Stomach smooth muscle (tissue), 2 donors: ENCODE results near the gene NAA40.

Experiments used
- H3K27ac ChIP-seq: one replicate; pipeline ENCODE4 v1.7.0; 2013; ENCODE audit warnings: mild to moderate bottlenecking, low read length, inconsistent platforms
- H3K27me3 ChIP-seq, 2 donors: one replicate each; pipeline ENCODE4 v1.7.0; 2013; ENCODE audit warnings: low read length in 2 of 2; ENCODE audit not compliant: insufficient read depth in 2 of 2, control insufficient read depth in 1 of 2
- H3K36me3 ChIP-seq, 2 donors: one replicate each; pipeline ENCODE4 v1.7.0; 2013; ENCODE audit warnings: low read length in 2 of 2; ENCODE audit not compliant: control insufficient read depth in 2 of 2, insufficient read depth in 2 of 2
- H3K4me1 ChIP-seq: one replicate; pipeline ENCODE4 v1.7.0; 2013; ENCODE audit warnings: low read length; ENCODE audit not compliant: control insufficient read depth, insufficient read depth
- H3K4me3 ChIP-seq, 2 donors: one replicate each; pipeline ENCODE4 v1.7.0; 2013; ENCODE audit warnings: low read length in 2 of 2
- H3K9ac ChIP-seq, 2 donors: one replicate each; pipeline ENCODE4 v1.7.0; 2013; ENCODE audit warnings: low read length in 2 of 2, mild to moderate bottlenecking in 1 of 2
- H3K9me3 ChIP-seq, 2 donors: one replicate each; pipeline ENCODE4 v1.7.0; 2013; ENCODE audit warnings: low read length in 2 of 2; ENCODE audit not compliant: control insufficient read depth in 2 of 2
- donor health status: healthy.
- donor health status: Pancreatic carcinoma.

NAA40 gene

DNA sequence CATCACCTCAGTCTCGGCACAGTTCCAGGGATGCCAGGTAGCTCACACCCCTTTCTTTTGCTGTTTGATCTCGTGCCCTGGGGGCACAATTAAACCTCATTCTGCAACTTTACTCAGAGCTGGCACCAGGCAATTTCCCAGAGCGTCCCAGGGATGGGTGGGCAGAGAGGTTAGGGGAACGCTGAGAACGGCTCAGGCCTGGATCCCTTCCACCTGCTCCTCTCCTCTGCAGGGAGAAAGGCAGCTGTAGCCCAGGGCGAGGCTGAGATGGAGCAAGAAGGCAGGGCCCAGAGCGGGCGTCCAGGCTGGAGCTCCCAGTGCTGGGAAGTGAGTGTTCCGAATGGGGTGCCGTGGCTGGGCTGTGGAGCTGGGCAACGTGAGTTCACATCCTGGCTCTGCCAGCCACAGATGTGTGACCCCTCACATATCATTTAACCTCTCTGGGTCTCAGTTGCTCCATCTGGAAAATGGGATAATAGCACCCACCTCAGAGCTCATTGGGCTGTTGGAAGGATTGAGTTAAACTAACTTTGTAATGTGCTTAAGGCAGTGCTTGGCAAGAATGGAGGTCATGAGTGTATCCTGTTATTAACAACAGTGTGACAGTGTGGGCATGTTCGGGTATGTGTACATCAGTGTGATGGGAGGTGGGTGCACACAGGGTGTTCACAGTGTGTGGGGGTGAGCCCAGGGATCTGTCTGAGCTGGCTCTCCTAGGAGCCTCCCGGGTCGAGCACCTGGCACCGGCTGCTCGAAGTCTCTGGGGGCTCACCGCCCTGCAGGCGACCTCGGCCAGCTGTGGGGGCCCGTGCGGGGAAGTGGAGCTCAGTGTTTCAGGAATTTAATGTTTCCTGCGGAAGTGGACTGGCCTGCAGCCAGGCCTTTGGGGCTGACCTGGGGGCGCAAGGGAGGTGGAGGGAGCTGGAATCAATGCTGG is 63.0 kb downstream of the NAA40 start:
- Histone ChIP-seq H3K4me3 (no peak overlapping the region), H3K4me1 (peaks cover 26% of the 10 kb centered on the region), H3K9ac (no peak overlapping the region), H3K27me3 (no peaks in the 10 kb centered on the region), H3K27ac (no peak overlapping the region), H3K36me3 (peaks cover 5 to 7% of the 10 kb centered on the region in 2 donors), H3K9me3 (no peaks in the 10 kb centered on the region)

DNA sequence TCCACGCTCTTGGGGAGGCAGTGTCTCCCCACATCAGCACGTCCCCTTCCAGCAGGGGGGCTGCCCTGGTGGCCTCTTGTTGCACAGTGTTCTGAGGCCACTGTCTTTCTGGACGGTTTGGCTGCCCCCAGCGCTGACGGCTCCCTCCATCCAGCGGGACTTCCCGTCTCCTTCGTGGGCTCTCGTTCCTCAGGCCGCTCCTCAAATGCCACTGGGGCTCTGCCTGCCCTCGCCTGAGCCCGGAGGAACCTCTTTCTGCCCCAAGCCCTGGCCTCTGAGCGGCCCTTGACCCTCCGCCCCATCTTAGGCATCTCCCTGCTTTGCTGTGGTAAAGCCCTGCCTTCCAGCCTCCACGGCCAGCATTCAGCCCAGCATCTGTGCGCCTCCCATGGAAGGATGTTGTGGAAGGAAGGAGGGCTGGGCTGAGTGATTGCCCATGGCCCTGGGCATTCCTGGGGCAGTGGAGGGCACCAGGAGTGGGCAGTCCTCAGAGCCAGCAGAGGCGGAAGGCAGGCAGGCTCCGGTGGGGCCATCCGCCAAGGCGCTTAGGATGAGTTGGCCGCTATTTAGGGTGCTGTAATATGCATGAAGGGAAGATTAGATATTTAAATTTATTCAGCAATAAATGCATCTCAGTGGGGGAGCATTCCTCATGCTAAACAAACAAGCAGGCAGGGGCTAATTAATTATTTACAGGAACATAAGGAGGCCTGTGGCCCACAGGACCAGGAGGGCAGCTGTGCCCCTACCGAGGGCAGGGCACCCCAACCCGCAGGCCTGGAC is 65.2 kb downstream of the NAA40 start:
- Histone ChIP-seq H3K36me3 (no peaks in the 10 kb centered on the region), H3K9me3 (no peaks in the 10 kb centered on the region), H3K27ac (no peak overlapping the region), H3K4me3 (no peak overlapping the region), H3K4me1 (peaks cover 43% of the 10 kb centered on the region), H3K27me3 (no peaks in the 10 kb centered on the region), H3K9ac (no peak overlapping the region)

DNA sequence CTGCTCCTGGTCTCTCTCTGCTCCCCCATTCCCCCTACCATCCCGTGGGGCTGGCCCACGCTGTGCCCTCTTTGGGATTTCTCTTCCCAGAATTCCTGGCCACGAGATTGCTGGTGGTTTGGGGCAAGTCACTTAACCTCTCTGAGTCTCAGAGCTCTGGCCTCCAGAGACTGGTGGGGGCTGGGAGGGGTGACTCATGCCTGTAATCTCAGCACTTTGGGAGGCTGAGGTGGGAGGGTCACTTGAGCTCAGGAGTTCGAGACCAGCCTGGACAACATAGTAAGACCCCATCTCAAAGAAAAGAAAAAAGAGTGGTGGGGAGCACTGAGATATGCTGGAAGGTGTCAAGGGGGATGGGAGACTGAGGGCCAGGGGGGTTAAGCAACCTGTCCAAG is 65.8 kb downstream of the NAA40 start:
- no peak overlapping the region for H3K27ac ChIP-seq
- H3K4me3 ChIP-seq: no peak overlapping the region
- H3K9me3 ChIP-seq: no peaks in the 10 kb centered on the region
- H3K9ac ChIP-seq: no peak overlapping the region
- H3K4me1 ChIP-seq: peaks cover 39% of the 10 kb centered on the region
- no peaks in the 10 kb centered on the region for H3K27me3 ChIP-seq
- H3K36me3 ChIP-seq: no peaks in the 10 kb centered on the region

DNA sequence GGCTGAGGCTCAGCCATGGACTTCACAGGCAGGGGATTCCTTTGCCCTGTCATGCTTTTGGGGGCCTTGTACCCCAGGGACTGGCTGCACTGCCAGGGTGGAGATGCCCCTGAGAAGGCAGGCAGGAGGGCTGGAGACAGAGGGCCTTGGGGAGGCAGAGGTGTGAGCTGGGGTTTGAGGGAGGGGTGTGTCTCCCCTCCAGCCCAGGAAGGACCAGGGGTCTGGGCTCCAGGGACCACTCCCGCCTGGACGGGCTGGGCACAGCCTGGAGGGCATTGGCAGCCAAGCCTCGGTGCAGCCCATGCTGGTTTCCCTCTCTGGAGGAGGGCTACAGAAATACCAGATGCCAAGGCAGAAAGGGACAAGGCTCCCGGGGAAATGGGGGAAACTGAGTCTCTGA is 66.9 kb downstream of the NAA40 start:
- no peaks in the 10 kb centered on the region for H3K9me3 ChIP-seq
- H3K9ac ChIP-seq: no peak overlapping the region

DNA sequence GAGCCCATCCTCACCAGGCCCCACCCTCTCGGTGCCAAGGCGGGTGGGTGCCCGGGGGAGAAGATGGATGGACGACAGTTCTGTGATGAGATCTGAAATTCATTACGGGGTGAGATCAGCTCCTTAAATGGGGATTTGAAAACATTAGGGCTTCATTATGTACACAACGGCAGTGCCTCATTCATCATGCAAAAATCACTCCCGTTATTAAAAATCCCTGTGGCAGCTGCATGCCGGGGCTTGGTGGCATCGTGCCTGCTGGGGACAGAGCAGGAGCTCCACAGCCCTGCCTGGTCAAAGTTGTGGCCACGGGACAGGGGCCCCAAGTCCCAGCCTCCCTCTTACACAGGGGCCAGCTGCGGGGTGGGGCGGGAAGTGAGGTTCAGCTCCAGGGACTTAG is 67.6 kb downstream of the NAA40 start:
- H3K9me3 ChIP-seq: no peaks in the 10 kb centered on the region
- no peak overlapping the region for H3K27ac ChIP-seq
- H3K27me3 ChIP-seq: no peaks in the 10 kb centered on the region
- peaks cover 26% of the 10 kb centered on the region for H3K4me1 ChIP-seq
- H3K36me3 ChIP-seq: no peaks in the 10 kb centered on the region
- H3K4me3 ChIP-seq: no peak overlapping the region
- H3K9ac ChIP-seq: no peak overlapping the region

More for the DNA sequence above, 66.9 kb downstream of the NAA40 start:
- no peaks in the 10 kb centered on the region for H3K27me3 ChIP-seq
- no peak overlapping the region for H3K27ac ChIP-seq
- no peak overlapping the region for H3K4me3 ChIP-seq
- no peaks in the 10 kb centered on the region for H3K36me3 ChIP-seq
- H3K4me1 ChIP-seq: peaks cover 30% of the 10 kb centered on the region
